Colonic mucosa (tissue), 4 donors: ENCODE data around the gene KCNA2. TPM values are rescaled to one million over a fixed set of nuclear protein-coding genes. Genes with fewer than 3 reads are reported as not detected.

ENCODE experiments used
- DNase-seq: peaks from one replicate; pipeline ENCODE4 v3.0.0-alpha.2; 2020
- H3K27ac ChIP-seq: fragments of 200-600 bp; one replicate; pipeline ENCODE4 v1.8.0; 2021
- H3K27me3 ChIP-seq: fragments of 200-600 bp; one replicate; pipeline ENCODE4 v1.8.0; 2021
- H3K36me3 ChIP-seq: fragments of 200-600 bp; one replicate; pipeline ENCODE4 v1.8.0; 2021
- H3K4me1 ChIP-seq: fragments of 200-600 bp; one replicate; pipeline ENCODE4 v1.8.0; 2021; ENCODE audit warnings: mild to moderate bottlenecking
- H3K4me3 ChIP-seq: fragments of 200-600 bp; one replicate; pipeline ENCODE4 v1.8.0; 2021
- H3K9ac ChIP-seq, 2 donors: one replicate each; pipeline ENCODE4 v1.7.0; 2013; ENCODE audit warnings: control low read depth in 2 of 2, low read depth in 2 of 2, low read length in 2 of 2
- H3K9me3 ChIP-seq: fragments of 200-600 bp; one replicate; pipeline ENCODE4 v1.8.0; 2021
- CTCF ChIP-seq: fragments of 200-600 bp; IDR thresholded peaks from one replicate; pipeline ENCODE4 v1.8.0; 2022; ENCODE audit warnings: antibody characterized with exemption, mild to moderate bottlenecking
- intact Hi-C: fragments of 100-400 bp; cut with DNase I; formaldehyde crosslinking; loops from one replicate; pipeline ENCODE4 v1.14.1; 2022
- total RNA-seq, 2 donors: library from RNA; stranded (reverse); fragmentation: NEBNext Ultra II Directional in 1 of 2; extraction: Animal tissue kit (Norgen Biotek cat#: 25700) in 1 of 2; gene quantifications; one replicate each; pipeline ENCODE4 v1.2.1, GENCODE V29; 2021
- donor health status: healthy.
- donor health status: DM: no; HTN: no; CAD: no.
- donor health status: DM: no; HTN: no; CAD: no.

Gene KCNA2
- total RNA-seq, 2 donors from 2014 or later, result 0.17 to 0.61 TPM

GRCh38 chr1:110634086-110634454 lies 27.9 kb upstream of the KCNA2 start:
- no peaks in the 10 kb centered on the region for H3K4me1 ChIP-seq
- TF ChIP-seq CTCF, result no peak
- no peaks in the 10 kb centered on the region for H3K9me3 ChIP-seq
- no peak overlapping the region for H3K9ac ChIP-seq
- no peak for DNase-seq
- intact Hi-C loops, result loop anchor here (5.0 kb wide), 2 partner anchors 133 to 148 kb away; no protein-coding TSS in a partner anchor
- no peaks in the 10 kb centered on the region for H3K36me3 ChIP-seq
- no peak overlapping the region for H3K4me3 ChIP-seq
- no peaks in the 10 kb centered on the region for H3K27me3 ChIP-seq
- H3K27ac ChIP-seq, result no peak overlapping the region

DNA sequence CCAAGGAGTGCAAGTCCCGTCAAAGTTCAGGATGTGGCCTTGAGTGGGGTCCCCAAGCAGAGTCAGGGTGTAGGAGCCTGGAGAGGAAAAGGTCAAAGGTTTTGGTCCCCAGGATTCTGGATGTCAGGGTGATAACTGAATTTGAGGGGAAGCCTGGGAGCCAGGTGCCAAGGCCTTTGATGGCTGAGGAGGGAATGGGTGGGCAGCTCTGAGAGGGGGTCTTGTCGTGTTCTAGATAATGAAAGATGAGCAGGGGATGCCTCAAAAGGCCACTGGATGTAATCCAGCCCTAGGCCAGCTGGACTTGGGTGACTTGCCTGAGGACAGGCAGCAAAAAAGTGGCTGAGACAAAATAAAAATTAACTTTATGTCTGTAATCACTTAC lies 27.5 kb upstream of the KCNA2 start:
- TF ChIP-seq CTCF, result no peak
- H3K36me3 ChIP-seq, result no peaks in the 10 kb centered on the region
- H3K27ac ChIP-seq, result no peak overlapping the region
- H3K9ac ChIP-seq, result no peak overlapping the region
- intact Hi-C loops, result loop anchor here (5.0 kb wide), 2 partner anchors 134 to 149 kb away; no protein-coding TSS in a partner anchor
- no peaks in the 10 kb centered on the region for H3K9me3 ChIP-seq
- no peaks in the 10 kb centered on the region for H3K27me3 ChIP-seq
- DNase-seq, result no peak
- no peak overlapping the region for H3K4me3 ChIP-seq
- H3K4me1 ChIP-seq, result no peaks in the 10 kb centered on the region

- intact Hi-C loops, result loop anchor here (5.0 kb wide), 2 partner anchors 135 to 150 kb away; no protein-coding TSS in a partner anchor
- no peak for DNase-seq
- H3K27ac ChIP-seq, result peak overlapping the region; percentile 15
- H3K9me3 ChIP-seq, result no peaks in the 10 kb centered on the region
- TF ChIP-seq CTCF, result no peak
- H3K9ac ChIP-seq, result peak overlapping the region; percentile 37 to 38
- no peaks in the 10 kb centered on the region for H3K4me1 ChIP-seq
- H3K4me3 ChIP-seq, result no peak overlapping the region
- no peaks in the 10 kb centered on the region for H3K36me3 ChIP-seq
- H3K27me3 ChIP-seq, result no peaks in the 10 kb centered on the region
These were observed 25.9 kb upstream of the KCNA2 start for GRCh38 chr1:110631836-110632620.

DNA sequence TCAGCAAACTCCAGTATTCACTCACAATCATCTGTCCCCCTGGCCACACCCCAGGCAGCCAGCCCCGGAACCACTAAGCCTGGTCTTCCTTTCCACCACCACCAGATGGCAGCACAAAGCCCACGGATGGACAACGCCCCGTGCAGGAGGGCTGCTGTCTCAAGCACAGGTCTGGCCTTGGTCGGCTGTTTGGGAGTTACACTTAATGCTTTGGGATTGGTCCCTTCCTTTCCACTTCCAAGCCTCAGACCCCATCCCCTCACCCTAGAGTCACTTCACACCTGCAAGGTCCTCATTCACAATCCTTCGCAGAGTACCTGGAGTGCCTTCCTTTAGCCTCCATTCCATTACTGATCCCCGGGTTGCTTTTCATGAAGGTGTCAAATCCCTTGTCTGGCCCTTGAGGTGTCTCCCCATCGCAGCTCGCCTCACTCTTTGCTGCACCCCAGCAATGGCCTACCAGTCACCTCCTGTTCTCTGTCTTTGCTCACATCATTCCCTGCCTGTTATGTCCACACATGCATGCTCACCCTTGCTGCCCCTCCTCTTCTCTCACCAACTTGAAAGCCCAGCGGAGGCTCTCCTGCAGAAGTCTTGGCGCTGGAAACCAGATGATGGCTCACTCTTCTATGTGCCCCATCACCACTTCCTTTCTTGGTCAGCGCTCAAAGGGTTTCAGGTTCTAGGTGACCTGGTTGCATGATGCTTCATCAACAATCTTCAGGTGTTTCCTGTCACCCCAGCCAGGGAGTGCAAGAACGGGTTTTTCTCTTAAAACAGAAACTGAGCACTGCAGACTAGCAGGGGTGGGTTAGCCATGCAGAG lies 24.9 kb upstream of the KCNA2 start:
- peak; percentile 80 for DNase-seq
- no peaks in the 10 kb centered on the region for H3K27me3 ChIP-seq
- intact Hi-C loops, result loop anchor here (5.0 kb wide), 2 partner anchors 136 to 151 kb away; no protein-coding TSS in a partner anchor
- H3K9me3 ChIP-seq, result no peaks in the 10 kb centered on the region
- no peaks in the 10 kb centered on the region for H3K4me1 ChIP-seq
- H3K9ac ChIP-seq, result peak overlapping the region in 1 of 2 donors; percentile 37
- no peaks in the 10 kb centered on the region for H3K36me3 ChIP-seq
- TF ChIP-seq CTCF, result peak; percentile 80
- no peak overlapping the region for H3K4me3 ChIP-seq
- peak overlapping the region; percentile 40 for H3K27ac ChIP-seq

- Histone ChIP-seq H3K4me1 (no peaks in the 10 kb centered on the region), H3K4me3 (no peak overlapping the region), H3K9me3 (no peaks in the 10 kb centered on the region), H3K27ac (no peak overlapping the region), H3K9ac (no peak overlapping the region), H3K27me3 (no peaks in the 10 kb centered on the region), H3K36me3 (no peaks in the 10 kb centered on the region)
- DNase-seq, result no peak
- intact Hi-C loops, result no loop called here
- no peak for TF ChIP-seq CTCF
These were observed 22.4 kb upstream of the KCNA2 start for GRCh38 chr1:110628323-110629105.
